Ascending aorta (tissue), 2 donors: ENCODE data around the gene KCND2. TPM values are rescaled to one million over a fixed set of nuclear protein-coding genes. Genes with fewer than 3 reads are reported as not detected.

Experiments
- DNase-seq, 2 donors: peaks; one replicate each; pipeline ENCODE4 v3.0.0-alpha.2; 2019; ENCODE audit warnings: low spot score in 2 of 2
- H3K27ac ChIP-seq, 2 donors: fragments of 200-600 bp; sonication (generic); one replicate each; pipeline ENCODE4 v1.5.1; 2016 to 2017; ENCODE audit warnings: mild to moderate bottlenecking in 1 of 2
- H3K27me3 ChIP-seq: fragments of 200-600 bp; sonication (generic); one replicate; pipeline ENCODE4 v1.5.1; 2017
- H3K36me3 ChIP-seq, 2 donors: fragments of 200-600 bp; sonication (generic); one replicate each; pipeline ENCODE4 v1.5.1; 2016
- H3K4me1 ChIP-seq, 2 donors: fragments of 200-600 bp; sonication (generic); one replicate each; pipeline ENCODE4 v1.5.1; 2016 to 2017; ENCODE audit warnings: mild to moderate bottlenecking in 1 of 2
- H3K4me3 ChIP-seq, 2 donors: fragments of 200-600 bp; sonication (generic); one replicate each; pipeline ENCODE4 v1.5.1; 2016 to 2017; ENCODE audit warnings: mild to moderate bottlenecking in 1 of 2
- H3K9me3 ChIP-seq, 2 donors: fragments of 200-600 bp; sonication (generic); one replicate each; pipeline ENCODE4 v1.5.1; 2016
- CTCF ChIP-seq, 3 experiments: fragments of 200-600 bp in 2 of 3; fragments of 450-650 bp in 1 of 3; sonication (generic) in 2 of 3; IDR thresholded peaks; one replicate each; pipeline ENCODE4 v1.5.1; 2016 to 2019; ENCODE audit warnings: antibody characterized with exemption in 3 of 3, mild to moderate bottlenecking in 1 of 3, moderate library complexity in 1 of 3
- intact Hi-C: fragments of 100-400 bp; cut with DNase I; formaldehyde crosslinking; loops from one replicate; pipeline ENCODE4 v1.15.1; 2023
- total RNA-seq: library from RNA; depleted of rRNA; stranded (reverse); fragments of >200 nt; gene quantifications from one replicate; pipeline ENCODE4 v1.1.0, GENCODE V29; 2016

Gene KCND2
- total RNA-seq, 1 donor from 2014 or later: 0.21 TPM

- H3K9me3 ChIP-seq: no peaks in the 10 kb centered on the region
- H3K27ac ChIP-seq: no peak overlapping the region
- DNase-seq: no peak
- no peak overlapping the region for H3K4me3 ChIP-seq
- H3K4me1 ChIP-seq: no peaks in the 10 kb centered on the region
- H3K36me3 ChIP-seq: no peaks in the 10 kb centered on the region
- intact Hi-C loops: no loop called here
- TF ChIP-seq CTCF (IDR thresholded peaks at IDR 0.05): no peak
- H3K27me3 ChIP-seq: no peaks in the 10 kb centered on the region
Measured at GRCh38 chr7:120703585-120704240, 430.7 kb downstream of the KCND2 start.

- H3K27ac ChIP-seq: no peak overlapping the region
- DNase-seq: no peak
- intact Hi-C loops: no loop called here
- no peaks in the 10 kb centered on the region for H3K4me1 ChIP-seq
- H3K36me3 ChIP-seq: no peaks in the 10 kb centered on the region
- H3K27me3 ChIP-seq: no peaks in the 10 kb centered on the region
- TF ChIP-seq CTCF (IDR thresholded peaks at IDR 0.05): no peak
- no peaks in the 10 kb centered on the region for H3K9me3 ChIP-seq
- H3K4me3 ChIP-seq: no peak overlapping the region
Measured at GRCh38 chr7:120709252-120709971, 436.4 kb downstream of the KCND2 start.

- Histone ChIP-seq H3K4me1 (no peaks in the 10 kb centered on the region), H3K27ac (no peak overlapping the region), H3K9me3 (no peaks in the 10 kb centered on the region), H3K36me3 (no peaks in the 10 kb centered on the region), H3K4me3 (no peak overlapping the region), H3K27me3 (no peaks in the 10 kb centered on the region)
- DNase-seq: no peak
- intact Hi-C loops: no loop called here
- TF ChIP-seq CTCF (IDR thresholded peaks at IDR 0.05): no peak
Measured at GRCh38 chr7:120709972-120710320, 437.0 kb downstream of the KCND2 start.

GRCh38 chr7:120714945-120715344 is 442.0 kb downstream of the KCND2 start:
- H3K9me3 ChIP-seq: no peaks in the 10 kb centered on the region
- no peak for DNase-seq
- H3K36me3 ChIP-seq: no peaks in the 10 kb centered on the region
- no peaks in the 10 kb centered on the region for H3K4me1 ChIP-seq
- no peak for TF ChIP-seq CTCF (IDR thresholded peaks at IDR 0.05)
- H3K27me3 ChIP-seq: no peaks in the 10 kb centered on the region
- H3K27ac ChIP-seq: no peak overlapping the region
- intact Hi-C loops: no loop called here
- no peak overlapping the region for H3K4me3 ChIP-seq

- no peak for DNase-seq
- no peaks in the 10 kb centered on the region for H3K4me1 ChIP-seq
- no peak overlapping the region for H3K4me3 ChIP-seq
- no peaks in the 10 kb centered on the region for H3K27me3 ChIP-seq
- H3K27ac ChIP-seq: no peak overlapping the region
- intact Hi-C loops: no loop called here
- H3K9me3 ChIP-seq: no peaks in the 10 kb centered on the region
- TF ChIP-seq CTCF (IDR thresholded peaks at IDR 0.05): no peak
- no peaks in the 10 kb centered on the region for H3K36me3 ChIP-seq
Measured at GRCh38 chr7:120716307-120716706, 443.3 kb downstream of the KCND2 start.
